Measurements from ENCODE around the gene ARIH2. TPM values are rescaled to one million over a fixed set of nuclear protein-coding genes. Genes with fewer than 3 reads are reported as not detected.

Gene ARIH2
- total and polyA plus RNA-seq, 9 of the 15 experiments (the other 6 are each of a cell fraction or from before 2014, with no cell fraction given): 27.0 to 120 (median 108) TPM

DNA sequence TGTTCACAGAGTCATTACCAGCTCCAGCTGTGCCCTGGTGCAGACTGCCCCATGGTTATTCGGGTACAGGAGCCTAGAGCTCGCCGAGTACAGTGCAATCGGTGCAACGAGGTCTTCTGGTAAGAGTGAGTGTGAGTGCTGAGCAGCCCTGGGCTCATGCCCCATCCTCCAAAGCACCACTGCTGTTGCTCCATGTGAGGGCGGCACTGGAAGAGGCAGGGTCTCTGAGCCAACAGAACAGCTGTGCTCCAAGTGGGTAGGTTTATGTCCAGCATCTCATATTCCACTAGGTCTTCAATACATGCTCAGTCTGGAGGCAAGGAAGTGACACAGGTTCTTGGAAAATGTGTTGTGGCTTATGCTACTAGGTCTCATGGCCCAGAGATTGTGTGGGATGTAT, 51.9 kb downstream of the ARIH2 start:
- TF ChIP-seq, protein P1, sequence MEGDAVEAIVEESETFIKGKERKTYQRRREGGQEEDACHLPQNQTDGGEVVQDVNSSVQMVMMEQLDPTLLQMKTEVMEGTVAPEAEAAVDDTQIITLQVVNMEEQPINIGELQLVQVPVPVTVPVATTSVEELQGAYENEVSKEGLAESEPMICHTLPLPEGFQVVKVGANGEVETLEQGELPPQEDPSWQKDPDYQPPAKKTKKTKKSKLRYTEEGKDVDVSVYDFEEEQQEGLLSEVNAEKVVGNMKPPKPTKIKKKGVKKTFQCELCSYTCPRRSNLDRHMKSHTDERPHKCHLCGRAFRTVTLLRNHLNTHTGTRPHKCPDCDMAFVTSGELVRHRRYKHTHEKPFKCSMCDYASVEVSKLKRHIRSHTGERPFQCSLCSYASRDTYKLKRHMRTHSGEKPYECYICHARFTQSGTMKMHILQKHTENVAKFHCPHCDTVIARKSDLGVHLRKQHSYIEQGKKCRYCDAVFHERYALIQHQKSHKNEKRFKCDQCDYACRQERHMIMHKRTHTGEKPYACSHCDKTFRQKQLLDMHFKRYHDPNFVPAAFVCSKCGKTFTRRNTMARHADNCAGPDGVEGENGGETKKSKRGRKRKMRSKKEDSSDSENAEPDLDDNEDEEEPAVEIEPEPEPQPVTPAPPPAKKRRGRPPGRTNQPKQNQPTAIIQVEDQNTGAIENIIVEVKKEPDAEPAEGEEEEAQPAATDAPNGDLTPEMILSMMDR (IDR thresholded peaks at IDR 0.05 in 2 of 3, conservative IDR thresholded peaks at IDR 0.05 in 1 of 3; ENCODE audit: insufficient read depth in 2 of 3, low read depth in 1 of 3, low read length in 3 of 3): no peak
- TF ChIP-seq RFX7 (CRISPR knock-in tag; IDR thresholded peaks at IDR 0.05): no peak
- TF ChIP-seq ZNF24 (IDR thresholded peaks at IDR 0.05): no peak
- no peak for TF ChIP-seq MAFF (IDR thresholded peaks at IDR 0.05; ENCODE audit: low read length)
- no peak for TF ChIP-seq HMG20B (CRISPR knock-in tag; IDR thresholded peaks at IDR 0.05)
- no peak for TF ChIP-seq NR3C1 (CRISPR knock-in tag; IDR thresholded peaks at IDR 0.05)
- no peak for TF ChIP-seq ELK1 (CRISPR knock-in tag; IDR thresholded peaks at IDR 0.05)
- Histone ChIP-seq H3K4me3 (no peak overlapping the region), H3K79me2 (ENCODE audit: control insufficient read depth, insufficient read depth, low read length) (no peaks in the 10 kb centered on the region), H2AFZ (ENCODE audit: low read depth, low read length) (no peak overlapping the region), H3K9me1 (ENCODE audit: control insufficient read depth, insufficient read depth, low read length) (no peaks in the 10 kb centered on the region), H3K9me3 (replicated peaks; ENCODE audit: control insufficient read depth, insufficient read depth, low read depth, low read length) (no peaks in the 10 kb centered on the region), H4K20me1 (replicated peaks; ENCODE audit: control insufficient read depth, insufficient read depth, low read length) (no peaks in the 10 kb centered on the region), H3K36me3 (ENCODE audit: control insufficient read depth, insufficient read depth, low read length) (peaks cover 88% of the 10 kb centered on the region), H3K4me1 (replicated peaks in 1 of 2; ENCODE audit: control insufficient read depth in 2 of 2, insufficient read depth in 2 of 2, low read length in 2 of 2) (no peaks in the 10 kb centered on the region), H3K27me3 (ENCODE audit: control insufficient read depth in 2 of 2, insufficient read depth in 2 of 2, low read length in 2 of 2) (no peaks in the 10 kb centered on the region), H3K27ac (ENCODE audit: extremely low read depth, low read depth, low read length) (no peak overlapping the region), H3K4me2 (ENCODE audit: insufficient read depth, low read length) (no peak overlapping the region), H3K9ac (ENCODE audit: insufficient read depth in 1 of 2, low read depth in 2 of 2, low read length in 2 of 2) (peak overlapping the region in 1 of 2 experiments; percentile 35; a peak in 1 of 4 replicates)
- DNase-seq (ENCODE audit: extremely low read depth in 1 of 4, low spot score in 3 of 4) (no peak), FAIRE-seq (no peak), ATAC-seq (no peak)
- ChIA-PET CTCF (ENCODE audit: low intra/inter-chr PET ratio) (no interaction called here), POLR2A (interaction anchor here (0.7 to 1.5 kb wide), 2 partner anchors 10 to 52 kb away, joined by 3 to 4 read pairs; partner anchors contain the start of gene ARIH2)
- no TSS peak for BruUV-seq (replicated peaks)
- 100% methylated on average over 6 of the region's 6 CpGs for WGBS (ENCODE audit: insufficient coverage, low coverage, missing lambda C conversion rate)
- intact Hi-C loops (cut with micrococcal nuclease): no loop called here
- in situ Hi-C loops (cut with MboI): no loop called here
